SJCRH30 (cell line): ENCODE data around the gene IZUMO3. TPM values are rescaled to one million over a fixed set of nuclear protein-coding genes. Genes with fewer than 3 reads are reported as not detected.
"Not testable (repeated sequence)": the region's sequence is repeated elsewhere in the genome, so short reads cannot be mapped to it uniquely, and the experiment has no call there.

Experiments
- DNase-seq, 2 experiments: peaks; one replicate each; pipeline ENCODE4 v3.0.0-alpha.2; 2015 to 2020
- H3K27ac ChIP-seq: fragments of 250-450 bp; sonication (Bioruptor Pico); 2 replicates; pipeline ENCODE4 v1.5.1; 2020; ENCODE audit warnings: mild to moderate bottlenecking, moderate library complexity
- H3K27me3 ChIP-seq: fragments of 250-450 bp; sonication (Bioruptor Pico); 2 replicates; pipeline ENCODE4 v1.5.1; 2020; ENCODE audit warnings: mild to moderate bottlenecking, moderate library complexity
- H3K36me3 ChIP-seq: fragments of 250-450 bp; sonication (Bioruptor Pico); 2 replicates; pipeline ENCODE4 v1.5.1; 2020; ENCODE audit warnings: mild to moderate bottlenecking, moderate library complexity
- H3K4me1 ChIP-seq: fragments of 250-450 bp; sonication (Bioruptor Pico); 2 replicates; pipeline ENCODE4 v1.5.1; 2020; ENCODE audit warnings: mild to moderate bottlenecking, moderate library complexity
- H3K4me3 ChIP-seq: fragments of 250-450 bp; sonication (Bioruptor Pico); 2 replicates; pipeline ENCODE4 v1.5.1; 2020; ENCODE audit warnings: mild to moderate bottlenecking, moderate library complexity
- H3K9me3 ChIP-seq: fragments of 250-450 bp; sonication (Bioruptor Pico); replicated peaks from 2 replicates; pipeline ENCODE4 v1.5.1; 2020; ENCODE audit warnings: mild to moderate bottlenecking, moderate library complexity
- total RNA-seq: library from RNA; depleted of rRNA; stranded (reverse); fragments of >200 nt; shearing (Covaris generic); gene quantifications from 2 replicates; pipeline ENCODE4 v1.2.3, GENCODE V29; 2014; rRNA removed

Gene IZUMO3
- total RNA-seq, result not detected in 2 replicates

GRCh38 chr9:24545847-24546522 lies at the start of gene IZUMO3:
IZUMO3 (minus strand) TSS chr9:24545897; CDS start chr9:24545649, 248 bp downstream.
- Histone ChIP-seq H3K36me3 (no peaks in the 10 kb centered on the region), H3K27ac (no peak within 1 kb of the TSS), H3K27me3 (no peaks in the 10 kb centered on the region), H3K4me3 (no peak within 1 kb of the TSS), H3K9me3 (no peaks in the 10 kb centered on the region), H3K4me1 (peaks cover 2% of the 10 kb centered on the region; the same call in 1 of the 2 replicates)
- DNase-seq, result no peak

- no peak for DNase-seq
- Histone ChIP-seq H3K9me3 (no peaks in the 10 kb centered on the region), H3K27ac (no peak overlapping the region), H3K4me1 (no peaks in the 10 kb centered on the region), H3K27me3 (no peaks in the 10 kb centered on the region), H3K4me3 (no peak overlapping the region), H3K36me3 (no peaks in the 10 kb centered on the region)
Measured at GRCh38 chr9:24594234-24594850, 48.6 kb upstream of the IZUMO3 start.

- Histone ChIP-seq H3K4me1 (no peaks in the 10 kb centered on the region), H3K36me3 (no peaks in the 10 kb centered on the region), H3K4me3 (no peak overlapping the region), H3K9me3 (no peaks in the 10 kb centered on the region), H3K27me3 (no peaks in the 10 kb centered on the region), H3K27ac (no peak overlapping the region)
- no peak for DNase-seq
Measured at GRCh38 chr9:24590432-24590831, 44.7 kb upstream of the IZUMO3 start.

GRCh38 chr9:24587883-24588282 lies 42.2 kb upstream of the IZUMO3 start:
- Histone ChIP-seq H3K27me3 (no peaks in the 10 kb centered on the region), H3K27ac (no peak overlapping the region), H3K4me1 (no peaks in the 10 kb centered on the region), H3K36me3 (no peaks in the 10 kb centered on the region), H3K4me3 (no peak overlapping the region), H3K9me3 (no peaks in the 10 kb centered on the region)
- no peak for DNase-seq

GRCh38 chr9:24582146-24583126 lies 36.7 kb upstream of the IZUMO3 start:
- no peak overlapping the region for H3K27ac ChIP-seq
- H3K4me3 ChIP-seq, result no peak overlapping the region
- DNase-seq, result no peak
- H3K4me1 ChIP-seq, result no peaks in the 10 kb centered on the region
- H3K9me3 ChIP-seq, result no peaks in the 10 kb centered on the region
- no peaks in the 10 kb centered on the region for H3K36me3 ChIP-seq
- no peaks in the 10 kb centered on the region for H3K27me3 ChIP-seq

- not testable (repeated sequence) for H3K36me3 ChIP-seq, DNase-seq, H3K27ac ChIP-seq, H3K4me1 ChIP-seq, H3K4me3 ChIP-seq, H3K9me3 ChIP-seq, H3K27me3 ChIP-seq
Measured at GRCh38 chr9:24580005-24580404, 34.3 kb upstream of the IZUMO3 start.

GRCh38 chr9:24572406-24572805 lies 26.7 kb upstream of the IZUMO3 start:
- Histone ChIP-seq H3K4me3 (no peak overlapping the region), H3K27ac (no peak overlapping the region), H3K36me3 (no peaks in the 10 kb centered on the region), H3K4me1 (no peaks in the 10 kb centered on the region), H3K9me3 (no peaks in the 10 kb centered on the region), H3K27me3 (no peaks in the 10 kb centered on the region)
- DNase-seq, result no peak

- H3K27ac ChIP-seq, result no peak overlapping the region
- H3K4me3 ChIP-seq, result no peak overlapping the region
- H3K4me1 ChIP-seq, result no peaks in the 10 kb centered on the region
- DNase-seq, result no peak
- no peaks in the 10 kb centered on the region for H3K36me3 ChIP-seq
- no peaks in the 10 kb centered on the region for H3K27me3 ChIP-seq
- H3K9me3 ChIP-seq, result no peaks in the 10 kb centered on the region
Measured at GRCh38 chr9:24561957-24562356, 16.3 kb upstream of the IZUMO3 start.

GRCh38 chr9:24553183-24553552 lies 7.5 kb upstream of the IZUMO3 start:
- DNase-seq, result no peak
- H3K36me3 ChIP-seq, result no peaks in the 10 kb centered on the region
- H3K9me3 ChIP-seq, result no peaks in the 10 kb centered on the region
- H3K27me3 ChIP-seq, result no peaks in the 10 kb centered on the region
- no peaks in the 10 kb centered on the region for H3K4me1 ChIP-seq
- no peak overlapping the region for H3K4me3 ChIP-seq
- H3K27ac ChIP-seq, result no peak overlapping the region

GRCh38 chr9:24552526-24553182 lies 7.0 kb upstream of the IZUMO3 start:
- Histone ChIP-seq H3K9me3 (no peaks in the 10 kb centered on the region), H3K4me3 (no peak overlapping the region), H3K27me3 (no peaks in the 10 kb centered on the region), H3K36me3 (no peaks in the 10 kb centered on the region), H3K4me1 (no peaks in the 10 kb centered on the region), H3K27ac (no peak overlapping the region)
- DNase-seq, result no peak

- H3K4me3 ChIP-seq, result no peak overlapping the region
- H3K27ac ChIP-seq, result no peak overlapping the region
- no peaks in the 10 kb centered on the region for H3K9me3 ChIP-seq
- no peaks in the 10 kb centered on the region for H3K36me3 ChIP-seq
- peaks cover 2% of the 10 kb centered on the region; the same call in 1 of the 2 replicates for H3K4me1 ChIP-seq
- no peaks in the 10 kb centered on the region for H3K27me3 ChIP-seq
- peak; percentile 7 to 41 for DNase-seq
Measured at GRCh38 chr9:24545285-24545684, 412 bp downstream of the IZUMO3 start.

GRCh38 chr9:24518545-24518944 lies 27.2 kb downstream of the IZUMO3 start:
- H3K9me3 ChIP-seq, result no peaks in the 10 kb centered on the region
- H3K4me1 ChIP-seq, result no peaks in the 10 kb centered on the region
- no peaks in the 10 kb centered on the region for H3K36me3 ChIP-seq
- H3K27ac ChIP-seq, result no peak overlapping the region
- DNase-seq, result no peak
- no peaks in the 10 kb centered on the region for H3K27me3 ChIP-seq
- no peak overlapping the region for H3K4me3 ChIP-seq

- Histone ChIP-seq H3K4me3 (no peak overlapping the region), H3K36me3 (no peaks in the 10 kb centered on the region), H3K27ac (no peak overlapping the region), H3K9me3 (no peaks in the 10 kb centered on the region), H3K27me3 (no peaks in the 10 kb centered on the region), H3K4me1 (no peaks in the 10 kb centered on the region)
- DNase-seq, result no peak
Measured at GRCh38 chr9:24516463-24516862, 29.2 kb downstream of the IZUMO3 start.

GRCh38 chr9:24509850-24510249 lies 35.8 kb downstream of the IZUMO3 start:
- no peak overlapping the region for H3K27ac ChIP-seq
- no peak overlapping the region for H3K4me3 ChIP-seq
- DNase-seq, result no peak
- no peaks in the 10 kb centered on the region for H3K27me3 ChIP-seq
- no peaks in the 10 kb centered on the region for H3K9me3 ChIP-seq
- H3K4me1 ChIP-seq, result no peaks in the 10 kb centered on the region
- no peaks in the 10 kb centered on the region for H3K36me3 ChIP-seq
